ENCODE measurements around the gene RWDD1.

GRCh38 chr6:116568821-116569755 is 2.2 kb upstream of the RWDD1 start:
- TF ChIP-seq CTCF (IDR thresholded peaks at IDR 0.05) (no peak), POLR2A (IDR thresholded peaks at IDR 0.05) (no peak), EP300 (IDR thresholded peaks at IDR 0.05) (no peak), POLR2AphosphoS5 (IDR thresholded peaks at IDR 0.05) (no peak)
